IMR-90 (cell line): ENCODE measurements around the gene LPO. TPM values are rescaled to one million over a fixed set of nuclear protein-coding genes. Genes with fewer than 3 reads are reported as not detected.

Experiments
- ATAC-seq: fragments of 200-7000 bp; cut with Tn5 transposase; 2 replicates; pipeline ENCODE4 v1.9.1; 2020; ENCODE audit warnings: low read depth, mild to moderate bottlenecking, moderate library complexity
- BruUV-seq: library from RNA; stranded (reverse); fragments of 400-500 nt; replicated peaks from 2 replicates; lab custom pipeline; 2021; lab: Mats Ljungman, UMichigan
- CTCF ChIA-PET: fragments of 300-600 bp; formaldehyde crosslinking; extraction: SDS; loops from one replicate; lab custom pipeline; 2021; ENCODE audit warnings: antibody characterized with exemption; lab: Yijun Ruan, JAX
- POLR2A ChIA-PET: fragments of 300-600 bp; sonication (Branson Sonifier 250); formaldehyde crosslinking; loops from one replicate; lab custom pipeline; 2022; ENCODE audit warnings: antibody characterized with exemption; ENCODE audit not compliant: unreplicated experiment; lab: Charles Lee
- DNase-seq: peaks from one replicate; pipeline ENCODE4 v3.0.0; 2013
- H2AFZ ChIP-seq: replicated peaks from 2 replicates; pipeline ENCODE3; 2013; ENCODE audit warnings: low read length, mild to moderate bottlenecking; ENCODE audit not compliant: poor library complexity
- H2AK5ac ChIP-seq: 2 replicates; pipeline ENCODE4 v1.6.1; 2013; ENCODE audit warnings: low read depth, low read length, inconsistent platforms
- H2AK9ac ChIP-seq: replicated peaks from 2 replicates; pipeline ENCODE3; 2013; ENCODE audit warnings: mild to moderate bottlenecking, low read depth, low read length, moderate library complexity; ENCODE audit not compliant: poor library complexity
- H2BK120ac ChIP-seq: 2 replicates; pipeline ENCODE4 v1.6.1; 2013; ENCODE audit warnings: low read depth, low read length, inconsistent platforms
- H2BK15ac ChIP-seq: 3 replicates; pipeline ENCODE4 v1.6.1; 2013; ENCODE audit warnings: low read depth, low read length, inconsistent platforms
- H2BK20ac ChIP-seq: 2 replicates; pipeline ENCODE4 v1.6.1; 2013; ENCODE audit warnings: low read depth, mild to moderate bottlenecking, inconsistent platforms, low read length, moderate library complexity
- H2BK5ac ChIP-seq: 2 replicates; pipeline ENCODE4 v1.6.1; 2013; ENCODE audit warnings: mild to moderate bottlenecking, low read depth, low read length, inconsistent platforms; ENCODE audit not compliant: poor library complexity, severe bottlenecking
- H3K14ac ChIP-seq: replicated peaks from 2 replicates; pipeline ENCODE4 v1.6.1; 2013; ENCODE audit warnings: low read depth, low read length, inconsistent platforms
- H3K18ac ChIP-seq: 2 replicates; pipeline ENCODE4 v1.6.1; 2013; ENCODE audit warnings: low read depth, low read length, control low read depth
- H3K23ac ChIP-seq: 2 replicates; pipeline ENCODE4 v1.6.1; 2013; ENCODE audit warnings: low read depth, low read length, inconsistent platforms
- H3K27ac ChIP-seq: 2 replicates; pipeline ENCODE4 v1.5.1; 2013; ENCODE audit warnings: mild to moderate bottlenecking, control low read depth, low read length; ENCODE audit not compliant: insufficient read depth
- H3K27me3 ChIP-seq: 2 replicates; pipeline ENCODE4 v1.6.1; 2013; ENCODE audit warnings: low read length; ENCODE audit not compliant: control insufficient read depth, insufficient read depth
- H3K36me3 ChIP-seq: 2 replicates; pipeline ENCODE4 v1.6.1; 2013; ENCODE audit warnings: low read length, mixed read lengths; ENCODE audit not compliant: control insufficient read depth, insufficient read depth
- H3K4ac ChIP-seq: 2 replicates; pipeline ENCODE4 v1.6.1; 2013; ENCODE audit warnings: low read depth, low read length, inconsistent platforms
- H3K4me1 ChIP-seq: 2 replicates; pipeline ENCODE4 v1.6.1; 2013; ENCODE audit warnings: low read length, mixed read lengths; ENCODE audit not compliant: control insufficient read depth, insufficient read depth
- H3K4me2 ChIP-seq: 2 replicates; pipeline ENCODE4 v1.6.1; 2013; ENCODE audit warnings: low read depth, mild to moderate bottlenecking, control low read depth, low read length, moderate library complexity
- H3K4me3 ChIP-seq: 2 replicates; pipeline ENCODE4 v1.5.1; 2013; ENCODE audit warnings: low read depth, mild to moderate bottlenecking, control low read depth, low read length, moderate library complexity; ENCODE audit not compliant: insufficient read depth
- H3K56ac ChIP-seq: 2 replicates; pipeline ENCODE4 v1.6.1; 2013; ENCODE audit warnings: low read length, inconsistent platforms; ENCODE audit not compliant: insufficient read depth; ENCODE audit errors: extremely low read depth
- H3K79me1 ChIP-seq, 2 experiments: 2 replicates each; pipeline ENCODE4 v1.6.1; 2013; ENCODE audit warnings: low read length in 2 of 2, inconsistent platforms in 1 of 2, low read depth in 1 of 2
- H3K9ac ChIP-seq: 2 replicates; pipeline ENCODE4 v1.6.1; 2013; ENCODE audit warnings: low read depth, low read length, control low read depth
- H3K9me1 ChIP-seq: 2 replicates; pipeline ENCODE4 v1.6.1; 2013; ENCODE audit warnings: low read length, inconsistent platforms; ENCODE audit not compliant: insufficient read depth
- H3K9me3 ChIP-seq: 2 replicates; pipeline ENCODE4 v1.6.1; 2013; ENCODE audit warnings: low read length; ENCODE audit not compliant: control insufficient read depth, insufficient read depth
- H4K20me1 ChIP-seq: 2 replicates; pipeline ENCODE4 v1.6.1; 2013; ENCODE audit warnings: low read length, inconsistent platforms; ENCODE audit not compliant: insufficient read depth
- H4K5ac ChIP-seq: 2 replicates; pipeline ENCODE4 v1.6.1; 2013; ENCODE audit warnings: mild to moderate bottlenecking, low read depth, low read length, control low read depth
- H4K8ac ChIP-seq, 2 experiments: 2 replicates each; pipeline ENCODE4 v1.6.1; 2013; ENCODE audit warnings: low read depth in 2 of 2, low read length in 2 of 2, control low read depth in 1 of 2, inconsistent platforms in 1 of 2
- H4K91ac ChIP-seq: 2 replicates; pipeline ENCODE4 v1.6.1; 2013; ENCODE audit warnings: low read depth, low read length, inconsistent platforms; ENCODE audit not compliant: insufficient read depth
- CTCF ChIP-seq: conservative IDR thresholded peaks from 2 replicates; pipeline ENCODE4 v1.5.1; 2012; ENCODE audit warnings: mild to moderate bottlenecking, low read depth, low read length, improper control_type of control experiment
- FOS ChIP-seq: fragments of 150-350 bp; IDR thresholded peaks from 2 replicates; pipeline ENCODE4 v1.6.1; 2016; ENCODE audit warnings: low read depth, low read length
- MXI1 ChIP-seq: IDR thresholded peaks from 2 replicates; pipeline ENCODE4 v1.6.1; 2012; ENCODE audit warnings: low read depth, mild to moderate bottlenecking, low read length, moderate library complexity, borderline replicate concordance
- NFE2L2 ChIP-seq: fragments of 150-350 bp; IDR thresholded peaks from 2 replicates; pipeline ENCODE4 v1.6.1; 2016; ENCODE audit warnings: low read depth, mild to moderate bottlenecking, low read length
- RAD21 ChIP-seq: IDR thresholded peaks from 2 replicates; pipeline ENCODE4 v1.6.1; 2012; ENCODE audit warnings: low read length, improper control_type of control experiment
- RCOR1 ChIP-seq: IDR thresholded peaks from 2 replicates; pipeline ENCODE4 v1.6.1; 2012; ENCODE audit warnings: mild to moderate bottlenecking, low read length, improper control_type of control experiment; ENCODE audit not compliant: insufficient replicate concordance
- USF2 ChIP-seq: fragments of 150-350 bp; IDR thresholded peaks from 2 replicates; pipeline ENCODE4 v1.6.1; 2017; ENCODE audit warnings: mild to moderate bottlenecking, antibody characterized with exemption, low read length, low read depth
- WGBS, 2 experiments: methylation state at CpG; one replicate each; pipeline versions ENCODE4 v1.1.5 to v1.1.7; 2013; ENCODE audit warnings: missing lambda C conversion rate in 2 of 2; ENCODE audit not compliant: insufficient read length in 1 of 2; ENCODE audit errors: extremely low coverage in 2 of 2; 5-methylcytosine and 5-hydroxymethylcytosine counted together
- dilution Hi-C: fragments of 300-500 bp; cut with HindIII; formaldehyde crosslinking; loops from one replicate; pipeline ENCODE4 v1.14.3; 2018; ENCODE audit warnings: low sequenced_read_pairs; ENCODE audit not compliant: unreplicated experiment
- in situ Hi-C: fragments of 300-500 bp; cut with MboI; formaldehyde crosslinking; loops from 3 replicates; pipeline ENCODE4 v1.14.3; 2019; ENCODE audit warnings: low sequenced_read_pairs, inconsistent platforms, mixed read lengths
- intact Hi-C: fragments of 100-400 bp; cut with micrococcal nuclease; formaldehyde crosslinking; loops from 2 replicates; pipeline ENCODE4 v1.10.0; 2022
- polyA plus RNA-seq, 3 experiments: library from polyadenylated mRNA; depleted of rRNA; stranded (reverse); fragments of >200 nt; gene quantifications; 2 replicates each; pipeline ENCODE4 v1.2.3, GENCODE V29; 2012; ENCODE audit warnings: low replicate concordance in 1 of 3
- total RNA-seq: library from RNA; depleted of rRNA; stranded (reverse); fragments of >200 nt; gene quantifications from 2 replicates; pipeline ENCODE4 v1.2.3, GENCODE V29; 2012

Gene LPO
- total and polyA plus RNA-seq, 2 of the 4 experiments (the other 2 are of a cell fraction): not detected

GRCh38 chr17:58314706-58315015, 76.3 kb downstream of the LPO start:
- intact Hi-C loops (no loop called here), dilution Hi-C loops (no loop called here), in situ Hi-C loops (loop anchor here (5.0 kb wide), 2 partner anchors 103 to 133 kb away; partner anchors contain the start of gene RNF43)
- no peak overlapping the region for H4K5ac ChIP-seq
- H2AK9ac ChIP-seq: no peak overlapping the region
- H4K8ac ChIP-seq: no peak overlapping the region
- H3K4me2 ChIP-seq: no peak overlapping the region
- TF ChIP-seq FOS: no peak
- no peak for TF ChIP-seq CTCF
- TF ChIP-seq RAD21: no peak
- TF ChIP-seq RCOR1: no peak
- no peak for TF ChIP-seq NFE2L2
- TF ChIP-seq USF2: no peak
- TF ChIP-seq MXI1: no peak
- no peaks in the 10 kb centered on the region for H3K9me3 ChIP-seq
- no peaks in the 10 kb centered on the region for H3K36me3 ChIP-seq
- no peaks in the 10 kb centered on the region for H3K79me1 ChIP-seq
- WGBS, 2 experiments: no CpG with 5 or more reads among the region's 6 CpGs
- BruUV-seq: no TSS peak
- H3K27me3 ChIP-seq: no peaks in the 10 kb centered on the region; the same call in 1 of the 2 replicates
- H3K9ac ChIP-seq: no peak overlapping the region
- no peak overlapping the region for H2BK20ac ChIP-seq
- ChIA-PET CTCF (no interaction called here), POLR2A (no interaction called here)
- no peak overlapping the region for H3K56ac ChIP-seq
- no peak overlapping the region for H3K4ac ChIP-seq
- H3K4me3 ChIP-seq: no peak overlapping the region
- H2AFZ ChIP-seq: no peak overlapping the region
- no peak overlapping the region for H2AK5ac ChIP-seq
- H3K9me1 ChIP-seq: no peaks in the 10 kb centered on the region
- no peak overlapping the region for H3K23ac ChIP-seq
- no peak overlapping the region for H4K91ac ChIP-seq
- DNase-seq (no peak), ATAC-seq (no peak)
- no peaks in the 10 kb centered on the region for H3K4me1 ChIP-seq
- no peak overlapping the region for H3K14ac ChIP-seq
- H2BK15ac ChIP-seq: no peak overlapping the region
- H4K20me1 ChIP-seq: no peaks in the 10 kb centered on the region
- no peak overlapping the region for H3K18ac ChIP-seq
- H2BK120ac ChIP-seq: no peak overlapping the region
- H2BK5ac ChIP-seq: no peak overlapping the region
- no peak overlapping the region for H3K27ac ChIP-seq
